ENCODE measurements around the gene PPARD. TPM values are rescaled to one million over a fixed set of nuclear protein-coding genes. Genes with fewer than 3 reads are reported as not detected.

The PPARD gene
- total RNA-seq, 1 donor from 2014 or later, result 21.9 TPM

DNA sequence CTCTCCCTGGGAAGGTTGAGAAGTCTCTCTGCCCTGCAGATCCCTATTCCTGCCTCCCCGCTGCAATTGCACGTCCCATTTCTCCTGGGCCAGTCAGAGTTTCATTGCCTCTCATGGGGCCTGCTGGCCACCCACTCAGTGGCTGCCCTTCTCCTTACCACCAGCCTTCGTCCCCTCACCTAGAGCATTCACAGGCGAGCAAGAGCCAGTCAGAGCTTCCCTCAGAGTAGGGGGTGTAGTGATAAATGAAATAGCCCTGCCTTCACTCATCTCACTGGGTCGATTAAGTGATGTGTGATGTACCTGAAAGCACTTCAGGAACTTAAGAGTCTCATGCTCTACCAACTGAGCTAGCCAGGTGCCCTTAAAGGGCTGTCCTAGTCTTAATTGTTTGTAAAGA is 57.8 kb downstream of the PPARD start:
- peaks cover 4% of the 10 kb centered on the region for H3K9me3 Mint-ChIP-seq
- H3K4me3 Mint-ChIP-seq, result no peak overlapping the region
- peak overlapping the region; percentile 26 for H3K27ac Mint-ChIP-seq
- no peak for TF ChIP-seq CTCF (conservative IDR thresholded peaks at IDR 0.05)
- DNase-seq (ENCODE audit: extremely low spot score, unreplicated experiment), result no peak
- peaks cover 9% of the 10 kb centered on the region for H3K36me3 Mint-ChIP-seq
- H3K4me1 Mint-ChIP-seq (ENCODE audit: unreplicated experiment), result peaks cover 47% of the 10 kb centered on the region
- no peaks in the 10 kb centered on the region for H3K27me3 Mint-ChIP-seq

DNA sequence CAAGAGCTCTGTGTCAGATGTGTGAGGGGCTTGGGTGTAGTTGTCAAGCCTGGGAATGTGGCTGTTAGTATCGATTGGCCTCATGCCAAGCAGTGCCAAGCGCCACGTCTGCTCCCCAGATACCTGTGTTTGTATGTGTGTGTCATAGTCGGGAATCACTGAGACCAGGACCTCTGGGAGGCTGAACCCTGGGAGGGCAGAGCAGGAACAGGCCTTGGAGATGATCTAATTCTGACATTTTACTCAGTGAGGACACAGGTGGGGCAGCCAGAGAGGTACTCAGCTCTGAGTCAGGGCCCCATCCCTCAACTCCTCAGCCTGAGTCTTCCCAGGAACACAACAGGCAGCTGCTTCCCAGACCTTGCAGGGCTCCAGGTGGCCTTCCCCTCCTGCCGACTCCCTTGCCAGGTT is 58.5 kb downstream of the PPARD start:
- Mint-ChIP-seq H3K27ac (no peak overlapping the region), H3K27me3 (no peaks in the 10 kb centered on the region), H3K9me3 (peaks cover 4% of the 10 kb centered on the region), H3K36me3 (peaks cover 6% of the 10 kb centered on the region), H3K4me3 (no peak overlapping the region), H3K4me1 (ENCODE audit: unreplicated experiment) (peaks cover 43% of the 10 kb centered on the region)
- no peak for DNase-seq (ENCODE audit: extremely low spot score, unreplicated experiment)
- no peak for TF ChIP-seq CTCF (conservative IDR thresholded peaks at IDR 0.05)

DNA sequence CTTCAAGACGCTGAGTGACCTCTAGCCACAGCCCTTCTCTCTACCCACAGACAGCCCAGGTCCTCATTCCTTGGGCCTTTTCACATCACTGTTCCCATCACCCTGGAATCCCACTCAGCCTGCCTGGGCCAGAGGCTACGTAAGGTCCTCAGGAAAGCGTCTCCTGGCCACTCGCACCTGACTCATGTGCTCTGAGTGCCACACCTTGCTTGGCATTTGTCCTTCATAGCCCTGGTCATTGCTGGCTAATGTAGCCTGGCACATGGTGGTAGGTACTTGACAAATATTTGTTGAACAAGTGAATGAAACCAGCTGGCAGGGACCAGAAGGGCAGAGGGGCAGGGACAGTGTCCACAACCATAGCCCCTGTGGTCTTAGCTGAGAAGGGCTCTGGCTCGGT is 59.2 kb downstream of the PPARD start:
- H3K27me3 Mint-ChIP-seq, result no peaks in the 10 kb centered on the region
- no peak for TF ChIP-seq CTCF (conservative IDR thresholded peaks at IDR 0.05)
- peaks cover 43% of the 10 kb centered on the region for H3K4me1 Mint-ChIP-seq (ENCODE audit: unreplicated experiment)
- H3K36me3 Mint-ChIP-seq, result peaks cover 6% of the 10 kb centered on the region
- H3K4me3 Mint-ChIP-seq, result no peak overlapping the region
- peak overlapping the region; percentile 73 for H3K27ac Mint-ChIP-seq
- no peak for DNase-seq (ENCODE audit: extremely low spot score, unreplicated experiment)
- H3K9me3 Mint-ChIP-seq, result peaks cover 4% of the 10 kb centered on the region

DNA sequence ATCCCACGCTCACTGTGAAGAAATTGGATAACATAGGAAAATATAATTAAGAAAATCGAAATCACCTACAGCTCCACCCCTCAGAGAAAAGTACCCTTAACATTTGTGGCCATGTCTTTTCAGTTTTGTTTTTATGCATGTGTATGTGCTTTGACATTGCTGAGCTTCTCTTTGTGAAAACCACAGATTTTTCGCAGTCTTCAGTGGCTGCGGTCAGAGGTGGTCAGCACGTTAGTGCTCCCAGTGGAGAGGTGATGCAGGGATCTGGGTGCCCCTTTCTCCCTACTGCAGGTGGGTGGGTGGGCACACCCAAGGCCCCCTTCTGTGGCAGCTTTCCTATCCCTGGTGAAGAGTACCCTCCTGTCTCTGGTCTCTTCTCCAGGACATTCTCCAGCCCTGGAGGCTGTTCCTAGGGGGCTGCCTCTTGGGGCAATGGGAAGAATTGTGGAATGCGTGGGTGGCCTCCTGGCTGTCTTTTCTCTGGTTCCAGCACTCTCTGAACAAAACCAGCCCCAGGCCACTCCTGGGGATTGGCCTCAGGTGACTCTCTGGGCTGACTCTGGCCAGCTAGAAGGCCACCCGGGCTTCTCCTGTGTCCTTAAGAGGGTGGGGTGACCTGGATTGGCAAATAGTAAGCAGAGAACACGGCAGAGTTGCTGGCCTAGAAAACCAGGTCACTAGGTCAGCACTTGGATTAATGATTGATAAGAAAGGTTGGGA is 59.9 kb downstream of the PPARD start:
- Mint-ChIP-seq H3K9me3 (peaks cover 4% of the 10 kb centered on the region), H3K27ac (peak overlapping the region; percentile 73), H3K36me3 (peaks cover 5% of the 10 kb centered on the region), H3K4me3 (no peak overlapping the region), H3K27me3 (no peaks in the 10 kb centered on the region), H3K4me1 (ENCODE audit: unreplicated experiment) (peaks cover 42% of the 10 kb centered on the region)
- DNase-seq (ENCODE audit: extremely low spot score, unreplicated experiment), result no peak
- TF ChIP-seq CTCF (conservative IDR thresholded peaks at IDR 0.05), result no peak

DNA sequence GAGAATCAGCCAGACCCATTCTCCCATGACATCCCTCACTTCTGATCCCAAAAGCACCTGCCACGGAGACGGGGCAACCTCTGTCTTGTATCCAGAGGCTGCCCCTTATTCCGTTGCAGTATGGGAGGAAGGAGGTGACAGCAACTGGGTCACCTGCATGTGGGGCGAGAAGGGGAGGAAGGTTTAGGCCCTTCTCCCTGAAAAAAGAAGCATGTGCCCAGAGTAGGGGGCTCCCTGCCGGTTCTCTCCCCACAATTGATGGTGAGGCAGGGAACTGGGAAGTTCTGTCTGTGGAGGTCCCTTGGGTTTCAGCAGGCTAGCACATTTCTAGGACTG is 60.5 kb downstream of the PPARD start:
- peaks cover under 1% of the 10 kb centered on the region for H3K36me3 Mint-ChIP-seq
- DNase-seq (ENCODE audit: extremely low spot score, unreplicated experiment), result no peak
- H3K4me3 Mint-ChIP-seq, result no peak overlapping the region
- no peaks in the 10 kb centered on the region for H3K9me3 Mint-ChIP-seq
- H3K27ac Mint-ChIP-seq, result peak overlapping the region; percentile 73
- H3K4me1 Mint-ChIP-seq (ENCODE audit: unreplicated experiment), result peaks cover 38% of the 10 kb centered on the region
- TF ChIP-seq CTCF (conservative IDR thresholded peaks at IDR 0.05), result no peak
- H3K27me3 Mint-ChIP-seq, result no peaks in the 10 kb centered on the region
